Prostate gland (tissue), 2 donors: ENCODE measurements around the gene ARMC9.

Experiments
- CTCF ChIP-seq, 4 experiments: fragments of 200-600 bp in 2 of 4; fragments of 450-650 bp in 2 of 4; sonication (generic) in 2 of 4; IDR thresholded peaks; 1 replicate in 3 of 4; 2 replicates in 1 of 4; pipeline ENCODE4 v1.5.1; 2016 to 2019; ENCODE audit warnings: antibody characterized with exemption in 4 of 4, mild to moderate bottlenecking in 2 of 4, moderate library complexity in 2 of 4
- POLR2A ChIP-seq: fragments of 450-650 bp; IDR thresholded peaks from one replicate; pipeline ENCODE4 v1.6.1; 2016; ENCODE audit warnings: antibody characterized with exemption, mild to moderate bottlenecking
- POLR2AphosphoS5 ChIP-seq: sonication (generic); formaldehyde crosslinking; IDR thresholded peaks from one replicate; pipeline ENCODE4 v1.6.1; 2017; ENCODE audit warnings: antibody characterized with exemption

- TF ChIP-seq CTCF (IDR thresholded peaks at IDR 0.05) (no peak), POLR2AphosphoS5 (no peak), POLR2A (no peak)
These were observed 188.0 kb downstream of the ARMC9 start for GRCh38 chr2:231386446-231386845.
